NCI-H1930 (cell line): ENCODE results near the gene AIFM1.
"Not testable (repeated sequence)": the region's sequence is repeated elsewhere in the genome, so short reads cannot be mapped to it uniquely, and the experiment has no call there.

Experiments
- DNase-seq, 2 experiments: peaks; one replicate each; lab custom pipeline; 2025; lab: John Stamatoyannopoulos, UW

Gene AIFM1

DNA sequence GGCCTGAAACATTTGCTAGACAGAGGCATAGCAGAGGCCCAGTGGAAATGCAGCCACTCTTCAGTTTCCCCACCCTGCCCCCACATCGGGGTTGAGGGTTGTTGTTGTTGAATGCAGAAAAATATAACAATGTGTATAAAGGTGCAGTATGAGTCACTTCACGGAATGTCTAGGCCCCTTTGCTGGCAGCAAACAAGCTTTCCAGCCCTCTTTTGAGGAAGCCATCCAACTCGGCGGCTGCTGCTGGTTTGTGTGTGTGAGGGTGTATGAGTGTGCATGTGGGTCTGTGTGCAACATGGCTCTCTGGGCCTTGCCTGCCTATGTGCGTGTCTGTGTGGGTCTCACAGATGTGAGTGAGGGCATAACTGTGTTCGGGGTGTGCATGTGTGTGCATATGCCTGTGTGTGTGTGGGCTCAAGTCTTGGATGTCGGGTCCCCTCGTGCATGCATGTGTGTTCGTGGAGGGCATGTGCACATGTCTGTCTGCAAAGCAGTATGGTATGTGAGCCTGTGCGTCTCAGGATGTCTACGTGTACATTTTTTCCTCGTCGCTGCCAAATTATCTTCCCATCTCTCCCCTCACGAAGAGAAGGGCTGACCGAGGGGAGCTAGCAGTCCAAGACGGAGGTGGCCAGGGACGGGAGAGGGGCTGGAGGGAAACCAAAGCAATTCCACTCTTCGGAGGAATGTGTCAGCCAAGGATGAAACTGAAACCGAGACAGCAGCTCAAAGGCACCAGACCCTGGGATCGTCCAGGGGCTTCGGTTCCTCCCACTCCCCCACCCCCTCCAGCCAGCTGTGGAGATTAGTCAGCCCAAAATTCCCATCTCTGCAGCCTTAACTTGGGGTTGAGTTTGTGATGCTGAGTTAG lies 47.0 kb downstream of the AIFM1 start:
- no peak for DNase-seq

DNA sequence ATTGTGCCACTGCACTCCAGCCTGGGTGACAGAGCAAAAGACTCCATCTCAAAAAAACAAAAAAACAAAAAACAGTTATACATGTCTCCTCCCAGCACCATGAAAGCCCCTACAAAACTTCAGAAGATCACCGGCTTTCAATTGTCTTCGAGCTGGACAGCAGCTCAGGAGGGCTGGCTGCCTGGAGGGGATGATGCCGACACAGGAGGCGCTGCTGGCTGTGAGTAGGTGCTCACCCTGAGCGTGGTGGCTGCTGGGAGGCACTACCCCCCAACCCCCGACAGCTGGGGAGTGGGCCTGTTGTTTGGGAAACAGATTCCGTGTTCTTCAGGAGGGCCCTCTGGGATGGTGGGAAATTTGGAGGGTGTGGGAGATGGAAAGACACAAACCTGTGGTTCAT lies 48.5 kb downstream of the AIFM1 start:
- DNase-seq: no peak

DNA sequence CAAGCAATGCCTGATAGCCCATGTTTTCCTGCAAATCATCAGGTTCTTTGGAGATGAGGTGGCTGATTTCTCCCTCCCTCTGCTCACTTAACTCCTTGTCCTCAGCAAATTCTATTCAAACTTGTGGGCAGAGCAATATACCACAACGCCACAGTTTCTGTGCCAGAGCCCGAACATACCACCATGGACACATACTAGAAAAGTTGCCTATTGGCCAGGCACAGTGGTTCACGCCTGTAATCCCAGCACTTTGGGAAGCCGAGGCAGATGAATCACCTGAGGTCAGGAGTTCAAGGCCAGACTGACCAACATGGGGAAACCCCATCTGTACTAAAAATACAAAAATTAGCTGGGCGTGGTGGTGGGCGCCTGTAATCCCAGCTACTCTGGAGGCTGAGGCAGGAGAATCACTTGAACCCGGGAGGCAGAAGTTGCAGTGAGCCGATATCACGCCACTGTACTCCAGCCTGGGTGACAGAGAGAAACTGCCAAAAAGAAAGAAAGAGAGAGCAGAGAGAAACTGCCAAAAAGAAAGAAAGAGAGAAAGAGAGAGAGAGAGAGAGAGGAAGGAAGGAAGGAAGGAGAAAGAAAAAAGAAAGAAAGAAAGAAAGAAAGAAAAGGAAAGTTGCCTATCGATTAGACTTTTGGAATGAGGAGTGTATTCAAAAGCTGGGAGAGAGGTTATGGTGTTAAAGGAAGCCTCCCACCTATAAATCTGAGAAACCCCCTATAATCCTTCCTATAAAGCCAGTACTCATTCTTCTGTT lies 50.3 kb downstream of the AIFM1 start:
- not testable (repeated sequence) for DNase-seq

DNA sequence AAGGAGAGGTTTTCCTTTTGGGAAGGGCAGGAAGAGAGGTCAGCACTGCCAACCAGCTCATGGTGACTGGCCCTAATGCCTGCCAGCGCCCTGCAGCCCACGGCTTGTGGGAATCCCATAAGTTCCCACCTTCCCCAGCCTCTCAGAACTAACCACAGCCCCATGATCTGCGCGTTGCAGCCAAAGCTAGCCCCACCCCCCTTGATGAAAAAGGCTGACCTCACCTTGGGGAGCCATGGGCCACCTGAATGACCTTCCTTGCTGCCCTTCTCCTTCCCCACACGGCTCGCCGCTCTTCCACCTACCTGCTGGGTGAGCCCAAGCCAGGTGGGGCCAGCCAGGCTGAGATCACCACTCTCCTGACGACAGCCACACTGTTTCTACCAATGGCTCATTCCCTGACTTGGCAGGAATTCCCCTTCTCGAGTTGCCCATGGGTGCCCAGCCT lies 51.5 kb downstream of the AIFM1 start:
- DNase-seq: no peak

DNA sequence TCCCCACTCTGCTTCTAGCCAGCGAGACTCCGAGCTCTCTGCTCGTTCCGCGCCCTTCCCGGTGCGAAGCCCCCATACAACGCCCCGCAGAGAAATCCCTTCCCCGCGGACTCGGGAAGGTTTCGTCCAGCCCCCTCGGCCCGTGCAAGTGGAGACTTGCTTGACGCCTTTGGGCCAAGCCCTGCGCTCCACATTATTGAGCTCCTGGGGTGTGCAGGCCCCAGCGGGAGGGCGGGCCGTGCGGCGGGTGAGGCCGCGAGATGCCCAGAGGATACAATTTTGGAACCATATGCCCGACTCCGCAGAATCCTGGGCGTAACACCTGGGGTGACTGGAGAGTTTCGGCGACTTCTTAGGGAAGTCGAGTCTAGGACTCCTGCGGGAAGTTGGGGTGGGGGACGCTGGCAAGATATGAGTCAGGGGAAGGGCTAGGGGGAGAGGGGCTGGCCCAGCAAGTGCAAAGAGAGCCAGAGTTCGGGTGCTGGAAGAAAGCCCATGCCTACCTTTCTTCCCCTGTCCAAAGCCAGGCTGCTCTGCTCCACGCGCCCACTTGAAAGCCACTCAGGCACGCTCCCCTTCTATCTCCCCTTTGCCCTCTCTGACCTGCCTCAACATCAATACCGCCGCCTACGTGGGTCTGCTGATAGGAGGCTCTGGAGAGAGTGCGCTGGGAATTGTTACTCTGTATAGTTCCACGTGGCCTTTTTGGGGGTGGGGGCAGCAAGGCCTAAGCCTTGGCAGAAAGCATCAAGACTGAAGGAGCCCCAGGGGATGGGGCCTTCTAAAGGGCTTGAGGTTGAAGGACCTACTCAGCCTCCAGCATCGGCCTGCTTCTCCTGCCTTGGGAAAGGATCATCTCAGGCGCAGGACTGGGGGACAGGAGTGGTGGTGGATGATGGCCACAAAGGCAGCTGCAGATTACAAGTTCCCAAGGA lies 54.2 kb downstream of the AIFM1 start:
- DNase-seq: no peak

DNA sequence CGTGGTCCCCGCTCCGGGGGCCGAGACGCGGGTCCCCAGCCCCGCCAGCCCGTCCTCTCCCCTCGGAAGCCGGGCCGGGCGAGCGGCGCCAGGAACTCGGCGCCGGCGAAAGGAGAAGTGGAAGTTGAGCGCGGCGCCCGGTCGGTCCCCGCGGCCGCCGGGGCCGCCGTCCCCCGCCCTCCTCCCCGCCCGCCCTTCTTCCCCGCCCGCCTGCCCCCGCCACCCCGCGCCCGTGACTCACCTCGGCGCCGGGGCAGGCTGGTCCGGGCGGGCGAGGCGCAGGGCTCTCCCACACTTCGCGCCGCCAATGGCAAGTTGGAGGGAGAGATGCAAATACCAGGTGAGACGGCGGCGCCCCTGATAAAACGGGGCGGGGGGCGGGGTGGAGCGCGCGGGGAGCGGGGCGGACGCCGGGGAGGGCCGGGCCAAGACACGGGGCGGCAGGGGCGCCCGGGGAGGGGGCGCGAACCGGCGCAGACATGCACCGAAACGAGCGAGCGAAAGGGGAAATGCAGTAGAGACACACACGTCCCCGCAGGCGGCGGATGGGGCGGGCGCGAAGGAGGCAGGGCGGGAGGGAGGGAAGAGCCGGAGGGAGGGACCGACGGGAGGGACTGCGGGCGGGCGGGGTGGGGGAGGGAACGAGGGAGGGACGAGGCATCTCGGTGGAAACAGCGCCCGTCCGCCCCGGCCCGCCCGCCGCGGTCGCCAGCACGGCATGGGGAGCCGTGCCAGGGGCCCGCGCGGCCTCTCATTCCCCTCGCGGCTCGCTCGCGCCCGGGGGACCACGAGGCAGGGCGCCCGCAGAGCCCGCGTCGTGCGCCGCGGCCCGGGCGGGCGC lies 55.0 kb downstream of the AIFM1 start, which contains the start of gene ELF4:
TSS of gene ELF4 (minus strand) at position 119 of the 841 bp plus-strand sequence. CDS start 29,167 bp downstream, outside the sequence.
- DNase-seq: peak; percentile 9 to 26

DNA sequence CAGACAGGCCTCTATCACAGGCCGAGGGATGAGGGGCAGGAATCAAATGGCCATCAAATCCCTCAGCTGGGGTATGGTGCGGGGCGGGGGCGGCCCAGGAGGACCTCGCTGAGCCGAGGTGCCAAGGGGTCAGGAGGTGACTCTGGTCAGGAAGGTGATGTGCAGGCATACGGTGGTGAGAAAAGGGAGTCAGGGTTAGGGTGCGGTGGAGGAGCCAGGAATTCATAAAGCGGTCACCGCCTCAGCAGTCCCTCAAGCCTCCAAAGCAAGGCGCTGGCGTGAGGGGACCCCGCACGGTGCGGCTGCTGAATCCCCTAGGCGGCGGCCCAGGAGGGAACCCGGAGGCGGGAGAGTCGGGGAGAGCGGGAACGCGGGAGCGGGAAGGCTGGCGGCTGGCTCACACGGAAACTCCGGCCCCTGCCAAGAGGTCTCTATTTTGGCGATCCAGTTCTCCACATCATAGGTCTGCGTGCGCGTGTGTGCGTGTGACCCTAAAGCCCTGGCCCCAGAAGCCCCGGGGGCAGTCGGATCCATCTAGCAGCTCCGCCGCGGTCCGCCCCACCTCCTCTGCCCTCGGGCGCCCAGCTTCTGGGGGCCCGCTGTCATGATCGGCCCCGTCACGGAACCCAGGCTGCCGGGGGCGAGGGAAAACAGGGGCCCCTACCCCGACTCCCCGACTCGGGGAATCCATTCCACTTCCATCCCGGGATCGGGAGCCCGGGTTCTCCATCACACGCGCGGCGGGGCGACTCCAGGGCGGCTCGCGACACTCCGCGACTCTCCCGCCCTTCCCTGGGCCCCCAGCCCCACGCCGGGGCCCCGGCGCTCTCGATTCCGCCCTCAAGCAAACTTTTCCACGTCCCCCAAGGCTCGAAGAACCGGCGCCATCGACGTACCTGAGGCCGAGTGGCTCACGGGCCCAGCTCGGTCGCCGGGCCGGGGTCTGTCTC lies 55.9 kb downstream of the AIFM1 start:
- DNase-seq: no peak

DNA sequence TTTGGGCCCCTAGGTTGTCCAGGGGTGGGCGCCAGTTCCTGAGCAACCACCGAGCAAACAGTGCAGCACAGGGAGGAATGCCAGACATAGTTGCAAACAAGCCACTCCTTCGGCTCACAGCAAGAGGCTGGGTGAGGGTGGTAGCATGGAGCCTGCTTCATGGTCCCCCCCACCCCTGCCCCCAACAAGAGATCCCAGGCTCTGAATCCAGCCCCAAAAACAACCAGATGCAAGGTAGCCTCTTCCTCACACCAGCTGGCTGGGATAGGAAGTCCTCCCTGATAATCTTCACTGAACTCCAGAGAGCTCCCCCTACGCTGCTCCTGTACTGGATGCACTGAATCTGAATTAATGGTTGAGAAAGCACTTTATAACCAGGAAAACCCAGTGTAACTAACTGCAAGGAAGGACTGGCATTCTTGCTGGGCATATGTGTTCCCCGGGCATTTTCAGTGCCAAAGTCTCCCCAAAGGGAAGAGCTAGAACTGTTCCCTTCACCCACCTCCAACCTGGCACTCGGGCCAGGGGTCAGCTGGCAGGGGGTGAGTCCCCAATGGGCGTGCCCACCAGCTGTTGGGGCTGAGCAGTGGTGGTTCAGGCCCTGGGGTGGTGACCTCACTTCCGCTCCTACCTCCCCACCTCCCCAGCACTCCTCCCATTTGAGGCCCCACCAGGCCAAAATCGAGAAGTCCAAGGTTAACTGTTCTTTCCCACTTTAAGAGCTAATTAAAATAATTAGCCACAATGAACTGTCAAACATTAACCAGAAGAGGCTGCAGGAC lies 56.8 kb downstream of the AIFM1 start:
- DNase-seq: no peak

DNA sequence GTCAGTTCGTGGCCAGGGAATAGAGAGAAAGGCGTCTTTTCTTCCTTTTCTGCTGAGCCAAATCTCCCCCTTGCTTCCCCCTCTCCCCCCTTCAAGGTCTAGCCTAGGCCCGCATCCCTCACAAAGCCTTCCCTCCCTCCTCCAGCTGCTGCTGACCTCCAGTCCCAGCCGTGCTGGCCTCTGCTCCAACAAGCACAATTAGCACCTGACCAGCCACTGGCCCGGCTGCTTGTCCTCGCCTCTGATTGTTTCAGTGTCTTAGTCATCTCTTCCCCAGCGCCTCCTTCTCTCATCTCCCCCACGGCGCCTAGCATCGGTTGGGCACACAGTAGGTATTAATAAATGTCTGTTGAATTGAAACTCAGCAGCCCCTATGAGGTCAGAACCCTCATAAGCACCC lies 59.6 kb downstream of the AIFM1 start:
- no peak for DNase-seq

DNA sequence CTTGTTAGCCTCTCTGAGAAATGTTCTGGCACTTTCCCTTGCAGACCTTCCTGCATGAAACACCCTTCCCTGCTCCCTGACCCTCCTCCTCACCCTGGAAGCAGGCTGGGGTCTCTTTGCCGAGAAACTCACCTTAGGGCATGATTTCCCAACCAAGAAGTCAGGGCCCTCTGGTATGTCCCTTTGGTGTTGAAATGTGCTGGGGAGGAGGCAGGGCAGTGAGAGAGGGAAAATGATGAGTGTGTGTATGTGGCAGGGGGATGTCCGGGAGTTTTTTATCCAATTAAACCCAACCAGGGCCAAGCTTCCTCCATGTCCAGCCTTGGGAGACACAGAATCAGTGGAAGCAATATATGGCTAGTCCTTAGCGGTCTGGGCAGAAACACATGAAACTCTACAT lies 60.4 kb downstream of the AIFM1 start:
- no peak for DNase-seq

DNA sequence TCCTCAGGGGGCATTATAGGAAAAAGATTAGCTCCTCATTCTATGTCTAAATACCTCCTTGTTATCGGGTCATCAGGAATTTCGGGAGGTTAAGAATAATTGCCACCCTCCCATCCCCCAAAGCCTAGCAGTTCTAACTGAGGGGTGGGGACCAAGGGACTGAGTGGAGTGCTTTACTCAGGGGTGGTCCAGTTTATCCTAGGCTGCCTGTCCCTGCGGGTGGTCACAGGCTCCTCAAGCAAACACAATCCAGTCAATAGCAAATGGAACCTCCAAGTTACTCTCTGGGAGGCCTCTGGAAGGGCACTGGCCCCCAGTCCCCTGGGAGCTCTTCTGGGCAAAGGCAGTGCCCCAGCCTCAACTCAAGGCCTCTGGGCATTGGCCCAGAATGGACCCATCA lies 62.0 kb downstream of the AIFM1 start:
- DNase-seq: no peak

DNA sequence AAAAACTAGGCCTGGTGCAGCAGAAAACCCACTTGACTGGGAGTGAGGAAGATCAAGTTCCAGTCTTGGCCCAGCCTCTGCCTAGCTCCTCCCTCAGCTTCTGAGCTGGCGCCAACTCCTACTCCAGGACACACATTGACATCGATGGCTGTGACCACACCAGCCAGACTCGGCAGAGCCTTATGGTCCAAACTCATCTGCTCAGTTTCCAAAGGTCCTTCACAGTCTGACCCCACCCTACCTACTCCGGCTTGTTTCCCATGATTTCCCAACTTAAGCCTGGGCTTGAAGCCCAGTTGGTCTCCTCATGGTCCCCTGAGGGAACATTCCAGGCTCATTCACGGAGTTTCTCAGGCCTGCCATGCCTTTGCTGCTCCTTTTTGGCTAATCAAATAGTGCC lies 65.5 kb downstream of the AIFM1 start:
- no peak for DNase-seq

DNA sequence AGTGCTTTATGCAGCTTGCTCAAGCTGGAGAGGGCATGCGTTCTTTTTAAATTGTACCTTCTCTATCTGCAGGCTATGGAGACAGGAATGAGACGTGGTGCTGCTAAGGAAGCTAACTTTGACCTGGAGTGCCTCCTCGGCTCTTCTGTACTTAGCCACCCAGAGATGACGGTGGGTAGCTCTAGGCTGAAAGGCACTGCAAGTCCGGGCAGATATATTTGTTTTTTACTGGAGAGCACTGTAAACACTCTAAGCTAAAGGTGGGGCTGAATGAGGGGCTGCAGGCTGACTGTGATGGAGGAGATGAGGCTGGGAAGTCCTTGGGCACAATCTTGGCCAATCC lies 67.5 kb downstream of the AIFM1 start:
- DNase-seq: no peak

DNA sequence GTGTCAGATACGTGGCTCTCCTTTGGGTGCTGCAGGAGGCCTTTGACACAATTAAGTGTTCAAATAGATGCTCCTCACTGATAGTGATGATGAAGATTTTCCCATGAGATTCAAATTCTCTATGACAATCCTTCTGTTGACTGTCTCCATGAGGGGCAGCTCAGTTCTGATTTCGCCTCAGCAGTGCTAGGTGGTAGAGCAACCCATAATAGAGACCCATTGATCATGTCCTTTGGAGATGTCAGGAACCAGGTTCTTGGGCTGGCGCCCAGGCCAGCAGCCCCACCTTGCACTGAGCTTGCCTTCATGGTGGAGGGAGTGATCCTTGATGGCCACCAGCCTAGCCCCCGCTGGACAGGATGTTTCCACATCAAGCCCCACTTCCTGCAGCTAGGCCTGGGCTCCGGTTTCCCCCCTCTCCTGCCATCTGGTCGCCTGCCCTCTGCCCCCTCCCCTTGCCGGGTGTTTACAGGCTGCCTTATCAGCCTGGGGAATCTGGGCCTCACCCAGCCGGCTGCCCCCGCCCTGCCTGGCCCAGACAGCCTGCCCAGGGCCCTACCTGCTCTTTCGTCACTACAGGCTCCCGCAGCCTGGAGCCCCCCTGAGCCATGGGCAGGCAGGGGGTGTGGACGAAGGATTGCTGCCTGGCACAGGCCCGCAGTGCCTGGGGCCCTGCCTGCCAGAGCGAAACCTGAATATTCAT lies 68.0 kb downstream of the AIFM1 start:
- no peak for DNase-seq

DNA sequence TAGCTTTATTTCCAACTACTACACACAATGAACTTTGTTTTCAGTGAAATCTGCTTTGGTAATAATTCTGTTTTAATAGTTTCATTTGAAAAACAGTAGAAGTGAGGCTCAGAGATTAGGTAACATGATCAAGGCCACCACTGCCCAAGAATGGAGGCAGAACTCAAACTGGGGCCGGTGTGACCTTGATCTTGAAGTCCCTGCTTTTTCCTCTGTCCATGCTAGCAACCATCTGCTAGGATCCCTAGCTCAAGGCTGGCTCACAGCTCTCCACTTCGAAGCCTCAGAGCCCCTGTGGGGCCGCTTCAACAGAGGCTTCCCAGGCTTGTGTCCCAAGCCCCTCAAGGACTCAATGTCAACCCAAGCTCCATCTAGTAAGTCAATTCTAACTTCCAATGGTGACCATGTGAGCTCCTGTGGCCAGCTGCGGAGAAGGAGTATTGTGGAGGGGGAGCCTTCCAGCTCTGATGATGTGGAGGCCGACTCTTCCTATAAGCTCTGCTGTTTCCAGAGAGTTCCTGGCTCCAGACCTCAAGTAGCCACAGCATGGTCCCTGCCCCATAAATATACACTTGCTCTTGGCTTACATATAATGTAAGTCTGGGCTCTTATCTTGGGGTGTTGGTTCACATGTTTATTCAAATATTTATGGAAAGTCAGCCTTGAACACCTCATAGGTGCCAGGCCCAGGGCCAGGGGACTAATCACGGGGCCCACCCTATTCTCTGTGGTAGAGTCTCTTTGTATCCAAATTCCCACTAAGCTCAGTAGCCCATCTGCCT lies 70.2 kb downstream of the AIFM1 start:
- no peak for DNase-seq

DNA sequence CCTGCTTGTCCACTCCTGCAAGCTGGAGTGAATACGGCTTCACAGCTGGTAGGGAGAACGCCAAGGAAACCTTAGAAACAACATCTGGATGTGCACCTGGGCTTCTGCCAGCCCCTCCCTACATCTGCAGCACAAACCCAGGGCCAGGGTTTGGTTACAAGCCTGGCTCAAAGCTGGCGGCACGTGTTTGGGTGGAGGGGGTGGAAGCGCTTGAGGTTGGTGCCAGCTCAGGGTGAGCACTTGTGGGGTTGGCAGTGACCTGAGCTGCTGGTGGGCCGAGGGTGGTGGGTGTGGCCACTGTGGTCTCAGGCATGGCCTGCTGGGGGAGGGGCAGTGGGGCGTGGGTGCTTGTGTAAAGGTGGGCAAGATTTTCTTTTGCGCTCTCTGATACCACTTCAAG lies 70.9 kb downstream of the AIFM1 start:
- DNase-seq: no peak

DNA sequence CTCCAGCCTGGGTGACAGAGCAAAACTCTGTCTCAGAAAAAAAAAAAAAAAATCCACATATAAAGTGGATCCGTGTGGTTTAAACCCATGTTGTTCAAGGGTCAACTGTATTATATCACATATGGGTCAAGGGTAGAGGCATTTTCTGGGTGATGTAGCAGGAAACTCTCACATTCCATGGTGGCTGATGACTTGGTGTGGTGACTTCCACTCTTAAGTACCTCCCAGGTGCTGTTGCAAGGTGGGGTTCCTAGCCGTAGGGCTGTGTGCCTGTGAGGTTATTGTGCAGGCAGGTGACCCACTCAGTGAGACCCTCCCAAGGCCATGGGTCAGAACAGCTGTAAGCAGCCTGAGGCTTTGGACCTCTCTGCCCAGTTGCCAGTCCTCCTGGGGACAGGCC lies 72.4 kb downstream of the AIFM1 start:
- no peak for DNase-seq
